Activated gamma-delta T cell treated with anti-CD3 and anti-CD28 coated beads, Interleukin-2, amount 50 U/mL, for 16 hours (primary cell): ENCODE data around the gene TSPAN19.

Source experiments
- DNase-seq: peaks from one replicate; pipeline ENCODE4 v3.0.0-alpha.2; 2020; ENCODE audit warnings: low read depth

TSPAN19 gene

DNA sequence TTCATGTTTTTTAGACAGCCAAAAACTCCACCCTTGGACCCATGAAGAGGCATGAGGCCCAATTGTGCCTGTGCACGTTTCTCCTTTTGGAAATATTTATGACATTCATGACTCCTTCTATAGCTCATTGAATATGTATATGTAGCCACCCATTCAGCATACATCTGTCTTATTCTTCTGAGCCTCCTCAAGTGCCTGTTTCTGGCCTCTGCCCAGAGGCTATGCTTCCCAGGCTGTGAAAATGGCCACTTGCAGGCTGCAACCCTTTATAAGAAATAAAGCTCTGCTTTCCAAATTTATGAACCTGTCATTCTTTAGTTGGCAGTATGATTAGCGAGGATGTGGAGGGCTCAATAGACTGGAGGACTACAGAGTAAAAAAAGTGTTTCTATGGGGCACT is 35.3 kb downstream of the TSPAN19 start:
- DNase-seq: no peak

- no peak for DNase-seq
Measured at GRCh38 chr12:84998341-84998740, 37.7 kb downstream of the TSPAN19 start.

DNA sequence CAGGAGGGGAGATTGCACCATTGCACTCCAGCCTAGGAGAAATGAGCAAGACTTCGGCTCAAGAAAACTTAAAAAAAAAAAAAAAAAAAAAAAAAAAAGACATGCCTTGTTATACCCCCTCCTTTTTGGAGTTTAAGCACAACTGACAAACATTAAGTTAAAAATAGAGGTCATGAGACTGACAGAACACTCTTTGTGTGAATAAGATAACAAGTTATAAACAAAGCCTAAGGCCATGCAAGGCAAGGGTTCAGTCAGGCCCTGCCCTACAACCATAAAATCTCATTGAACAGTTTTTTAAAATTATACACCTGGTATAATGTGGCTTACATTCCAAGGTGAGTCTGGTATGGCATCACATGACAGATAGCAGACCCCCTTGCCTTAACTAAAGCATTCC is 39.3 kb downstream of the TSPAN19 start:
- DNase-seq: no peak

DNA sequence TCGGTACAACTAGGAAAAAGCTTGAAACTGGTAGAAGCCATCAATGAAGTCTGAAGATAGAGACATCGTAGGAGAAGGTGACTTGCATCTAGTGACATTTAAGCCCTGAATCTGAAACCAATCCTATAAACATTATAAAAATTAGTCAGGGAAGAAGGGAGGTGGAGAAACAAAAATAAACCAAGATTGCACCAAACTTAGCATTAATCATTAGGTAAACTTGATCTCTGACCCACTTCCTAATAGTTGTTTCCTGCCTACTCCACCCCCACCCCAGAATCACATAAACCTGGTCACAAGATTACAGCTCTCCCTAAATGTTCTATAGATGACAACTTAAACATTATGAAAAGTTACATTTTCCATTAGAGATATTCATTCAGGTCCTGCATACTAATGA is 40.4 kb downstream of the TSPAN19 start:
- DNase-seq: no peak

DNA sequence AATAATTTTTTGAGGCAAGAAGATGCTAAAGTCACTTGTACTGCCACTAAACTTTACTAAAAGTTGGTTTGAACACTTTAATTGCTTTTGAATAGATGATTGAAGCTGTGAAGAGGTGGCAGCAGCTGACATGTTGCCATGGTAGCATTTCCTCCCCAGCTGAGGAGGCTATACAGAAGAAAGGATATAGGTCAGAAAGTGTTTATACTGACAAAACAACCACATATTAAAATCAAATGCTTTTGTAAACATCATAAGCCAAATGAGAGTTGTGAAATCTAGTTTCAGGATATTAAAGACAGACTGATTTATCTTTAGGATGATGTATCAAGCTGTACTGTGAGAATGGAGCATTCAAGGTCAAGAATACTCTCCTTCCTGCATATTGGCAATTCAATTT is 41.7 kb downstream of the TSPAN19 start:
- no peak for DNase-seq

DNA sequence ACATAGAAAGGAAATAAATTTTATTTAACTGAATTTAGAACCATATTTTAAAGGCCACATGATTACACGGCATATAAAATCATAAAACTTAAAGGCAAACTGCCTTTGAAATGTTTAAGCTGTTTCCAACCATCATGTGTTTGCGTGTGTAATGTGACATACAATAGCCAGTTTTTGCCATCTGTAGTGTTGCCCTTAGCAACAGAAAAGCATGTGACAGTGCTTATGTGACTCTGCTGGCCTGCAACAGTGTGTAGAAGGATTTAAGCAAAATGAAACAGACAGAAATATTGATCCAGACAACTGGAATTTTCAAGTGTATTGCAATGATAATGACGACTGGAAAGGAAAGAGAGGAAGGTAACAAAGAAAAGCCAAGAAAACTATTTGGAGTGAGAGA is 49.5 kb downstream of the TSPAN19 start:
- no peak for DNase-seq

DNA sequence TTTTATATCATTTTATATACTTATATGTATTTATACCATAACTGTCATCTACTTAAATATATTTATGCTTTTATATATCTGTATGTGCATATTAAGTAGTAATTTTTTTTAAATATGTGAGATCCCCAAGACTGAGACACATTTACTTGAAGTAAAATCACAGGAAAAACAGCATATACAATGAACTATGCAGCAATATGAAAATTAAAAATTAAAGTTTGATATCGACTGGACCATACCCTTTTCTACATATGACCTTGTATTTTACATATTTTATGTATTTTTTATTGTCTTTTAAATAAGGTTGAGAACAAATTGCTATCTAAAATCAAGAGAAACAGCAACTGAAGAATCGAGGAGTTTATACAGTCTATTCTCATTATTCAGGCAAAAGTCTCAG is 50.0 kb downstream of the TSPAN19 start:
- no peak for DNase-seq

DNA sequence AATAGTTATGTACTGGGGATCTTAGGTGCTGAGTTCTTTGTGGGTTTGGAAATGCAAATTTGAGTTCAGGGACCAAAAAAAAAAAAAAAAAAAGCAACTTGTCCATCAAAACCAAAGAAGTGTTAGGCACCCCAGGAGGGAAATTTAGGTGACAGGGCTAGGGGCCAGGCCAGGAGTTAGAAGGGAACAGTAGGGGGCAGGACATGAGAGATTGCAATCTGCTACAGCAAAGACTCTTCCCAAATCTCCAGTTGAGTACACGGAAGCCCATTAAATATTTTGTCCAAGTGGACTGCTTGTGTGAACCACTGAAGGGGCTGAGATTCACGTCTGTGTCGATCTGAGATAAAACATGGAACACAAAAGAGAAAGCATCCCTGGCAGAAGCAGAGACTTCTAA is 52.8 kb downstream of the TSPAN19 start:
- no peak for DNase-seq

- DNase-seq: no peak
Measured at GRCh38 chr12:84982888-84983287, 53.2 kb downstream of the TSPAN19 start.

DNA sequence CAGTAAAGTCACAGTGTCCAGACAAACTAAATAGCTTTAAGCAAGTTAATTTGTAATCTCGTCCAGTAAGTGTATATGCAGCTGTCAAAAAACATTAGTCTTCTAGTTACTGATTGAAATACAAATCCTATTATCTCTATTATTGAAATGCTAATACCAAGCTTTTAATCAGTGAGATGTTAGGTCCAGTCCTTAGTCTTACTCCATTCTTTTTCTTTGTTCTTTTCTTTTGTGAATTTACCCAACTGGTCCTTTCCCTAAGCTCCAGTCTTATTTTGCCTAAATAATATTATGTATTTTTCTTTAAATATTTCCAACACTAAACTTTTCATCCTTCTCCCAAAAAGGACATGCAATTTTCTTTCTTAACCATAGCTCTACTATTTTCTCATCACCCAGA is 57.2 kb downstream of the TSPAN19 start:
- DNase-seq: no peak

DNA sequence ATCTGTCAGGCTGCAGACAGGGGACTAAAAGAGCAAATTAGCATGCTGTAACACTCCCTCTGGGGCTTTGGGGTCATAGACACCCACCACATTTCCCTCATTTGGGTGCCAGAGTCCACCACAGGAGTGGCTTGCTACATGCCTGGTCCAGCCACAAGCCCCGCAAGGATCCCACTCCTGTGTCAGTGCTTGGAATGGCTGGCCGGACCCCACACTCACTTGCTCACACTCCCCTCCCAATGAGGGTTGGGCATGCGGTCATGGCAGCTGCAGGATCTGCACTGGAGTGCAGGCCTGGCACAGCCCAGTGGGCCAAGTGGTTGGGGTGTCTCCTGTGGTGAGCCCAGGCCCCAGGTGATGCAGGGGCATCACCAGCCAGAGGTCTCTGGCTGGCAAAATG is 59.9 kb downstream of the TSPAN19 start:
- DNase-seq: no peak

DNA sequence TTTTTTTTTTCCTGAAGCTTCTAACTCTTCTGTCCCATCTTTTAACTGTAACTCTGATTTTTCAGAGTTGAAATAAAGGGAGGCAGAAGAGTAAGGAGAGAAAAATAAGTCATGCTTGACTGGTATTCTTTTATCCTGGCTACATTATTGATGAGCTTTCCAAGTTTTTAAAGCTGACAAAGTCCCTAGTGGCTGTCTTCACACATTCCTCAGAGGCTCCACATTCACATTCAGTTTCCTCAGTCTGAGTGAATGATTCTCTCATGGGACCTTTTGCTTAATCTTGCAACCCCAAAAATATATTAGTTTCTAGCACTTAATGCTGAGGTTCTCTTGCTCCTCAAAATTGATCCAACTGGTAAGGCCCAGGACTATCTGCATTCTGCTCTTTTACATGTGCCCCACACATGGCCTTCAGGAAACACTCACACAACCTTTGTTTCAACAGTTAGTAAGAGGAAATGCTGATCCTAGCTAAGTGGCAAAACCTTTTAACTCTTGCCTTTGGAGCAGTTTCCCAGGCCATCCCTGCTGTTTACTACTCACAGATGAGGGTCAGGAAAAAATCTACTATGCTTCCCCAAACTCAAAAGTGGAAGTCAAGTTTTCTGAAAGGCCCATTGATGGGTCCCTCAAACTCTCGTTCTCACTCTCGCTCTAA is 61.8 kb downstream of the TSPAN19 start:
- DNase-seq: no peak

GRCh38 chr12:84973026-84973425 is 63.1 kb downstream of the TSPAN19 start:
- no peak for DNase-seq

DNA sequence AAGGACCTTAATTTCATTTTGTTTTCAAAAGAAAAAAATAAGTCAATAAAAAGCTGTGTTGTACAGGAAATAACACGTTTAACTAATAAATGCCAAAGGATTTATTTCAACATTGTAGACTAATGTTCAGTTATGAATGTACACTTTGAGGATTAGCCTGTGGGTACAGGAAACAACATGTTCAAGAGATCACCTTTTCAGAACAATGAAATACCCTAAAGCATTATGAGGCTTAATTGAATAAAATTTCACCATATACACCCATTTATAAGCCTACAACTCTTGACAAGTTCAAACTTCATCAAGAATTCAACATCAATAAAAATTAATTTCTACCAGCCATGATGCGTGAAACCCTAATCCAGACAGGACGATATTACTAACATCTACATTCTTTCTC is 66.9 kb downstream of the TSPAN19 start:
- no peak for DNase-seq
